GM12878 (cell line): ENCODE measurements around the gene HIRIP3. TPM values are rescaled to one million over a fixed set of nuclear protein-coding genes. Genes with fewer than 3 reads are reported as not detected.

Experiments used
- ASH2L ChIP-seq: fragments of 300-600, 200-600 bp; sonication (generic); IDR thresholded peaks from 2 replicates; pipeline ENCODE4 v1.6.1; 2017; ENCODE audit warnings: low read depth, mild to moderate bottlenecking, borderline replicate concordance
- CBX3 ChIP-seq: fragments of 200-600 bp; sonication (generic); IDR thresholded peaks from 2 replicates; pipeline ENCODE4 v1.6.1; 2016; ENCODE audit warnings: low read depth, borderline replicate concordance
- EGR1 ChIP-seq, 2 experiments: IDR thresholded peaks; 1 replicate in 1 of 2; 2 replicates in 1 of 2; pipeline ENCODE4 v1.6.1; 2011 to 2012; ENCODE audit warnings: low read depth in 2 of 2, low read length in 2 of 2, borderline replicate concordance in 1 of 2, mild to moderate bottlenecking in 1 of 2, moderate library complexity in 1 of 2
- EP300 ChIP-seq, 2 experiments: fragments of 150-350 bp in 1 of 2; IDR thresholded peaks; 2 replicates each; pipeline ENCODE4 v1.6.1; 2011 to 2012; ENCODE audit warnings: low read depth in 2 of 2, low read length in 2 of 2, borderline replicate concordance in 1 of 2, improper control_type of control experiment in 1 of 2, inconsistent platforms in 1 of 2; ENCODE audit not compliant: control insufficient read depth in 1 of 2
- EZH2 ChIP-seq: IDR thresholded peaks from 2 replicates; pipeline ENCODE4 v1.6.1; 2012; ENCODE audit warnings: low read depth, mild to moderate bottlenecking, control low read depth, inconsistent platforms, low read length, borderline replicate concordance; ENCODE audit not compliant: control insufficient read depth
- GATAD2B ChIP-seq: fragments of 450-650 bp; conservative IDR thresholded peaks from 2 replicates; pipeline ENCODE4 v1.6.1; 2017; ENCODE audit warnings: low read depth, mild to moderate bottlenecking, moderate library complexity
- MXI1 ChIP-seq: fragments of 150-350 bp; IDR thresholded peaks from 2 replicates; pipeline ENCODE4 v1.6.1; 2011; ENCODE audit warnings: low read depth, mild to moderate bottlenecking, inconsistent platforms, low read length, improper control_type of control experiment
- PAX8 ChIP-seq: fragments of 450-650 bp; IDR thresholded peaks from 2 replicates; pipeline ENCODE4 v1.6.1; 2017; ENCODE audit warnings: mild to moderate bottlenecking, moderate library complexity
- PML ChIP-seq: IDR thresholded peaks from 2 replicates; pipeline ENCODE4 v1.6.1; 2012; ENCODE audit warnings: low read length, inconsistent platforms
- RB1 ChIP-seq: fragments of 450-650 bp; formaldehyde crosslinking; IDR thresholded peaks from 2 replicates; pipeline ENCODE4 v1.6.1; 2017; ENCODE audit warnings: mild to moderate bottlenecking, borderline replicate concordance
- RFX5 ChIP-seq: IDR thresholded peaks from 2 replicates; pipeline ENCODE4 v1.6.1; 2011; ENCODE audit warnings: low read depth, low read length, improper control_type of control experiment
- STAT3 ChIP-seq: IDR thresholded peaks from 2 replicates; pipeline ENCODE4 v1.6.1; 2011; ENCODE audit warnings: low read depth, low read length, improper control_type of control experiment
- TAF1 ChIP-seq: IDR thresholded peaks from 2 replicates; pipeline ENCODE4 v1.6.1; 2011; ENCODE audit warnings: mild to moderate bottlenecking, low read depth, low read length, borderline replicate concordance
- polyA plus RNA-seq, 11 experiments: library from polyadenylated mRNA; depleted of rRNA in 4 of 11; unstranded in 6 of 11; stranded (reverse) in 5 of 11; fragments of >200 nt; fragmentation: Nextera tagmentation in 4 of 11; fragmentation: Illumina TruSeq in 1 of 11; extraction: Ambion mirVana in 4 of 11; extraction: Trizol in 1 of 11; gene quantifications; 1 replicate in 1 of 11; 2 replicates in 10 of 11; pipeline versions ENCODE4 v1.2.1 to v1.2.3, GENCODE V29; 2011 to 2016; ENCODE audit warnings: inconsistent platforms in 2 of 11, missing spikeins in 2 of 11, low read depth in 1 of 11
- total RNA-seq, 4 experiments: library from RNA; depleted of rRNA in 3 of 4; stranded (reverse); fragments of >200 nt in 3 of 4; fragmentation: Illumina TruSeq in 1 of 4; extraction: Trizol in 1 of 4; gene quantifications; 2 replicates each; pipeline versions ENCODE4 v1.2.1 to v1.2.3, GENCODE V29; 2013 to 2021
- TF ChIP-seq, protein P1 (sequence below): fragments of 450-650 bp; IDR thresholded peaks from 2 replicates; pipeline ENCODE4 v1.6.1; 2018; ENCODE audit warnings: mild to moderate bottlenecking, low read depth, moderate library complexity; ENCODE audit not compliant: partially characterized antibody
- TF ChIP-seq, protein P2 (sequence below): IDR thresholded peaks from 2 replicates; pipeline ENCODE4 v1.6.1; 2012; ENCODE audit warnings: low read depth, low read length, improper control_type of control experiment

HIRIP3 gene
- total and polyA plus RNA-seq, 10 of the 15 experiments (the other 5 are each of a cell fraction or from before 2014, with no cell fraction given) = 4.1 to 43.5 (median 23.9) TPM

DNA sequence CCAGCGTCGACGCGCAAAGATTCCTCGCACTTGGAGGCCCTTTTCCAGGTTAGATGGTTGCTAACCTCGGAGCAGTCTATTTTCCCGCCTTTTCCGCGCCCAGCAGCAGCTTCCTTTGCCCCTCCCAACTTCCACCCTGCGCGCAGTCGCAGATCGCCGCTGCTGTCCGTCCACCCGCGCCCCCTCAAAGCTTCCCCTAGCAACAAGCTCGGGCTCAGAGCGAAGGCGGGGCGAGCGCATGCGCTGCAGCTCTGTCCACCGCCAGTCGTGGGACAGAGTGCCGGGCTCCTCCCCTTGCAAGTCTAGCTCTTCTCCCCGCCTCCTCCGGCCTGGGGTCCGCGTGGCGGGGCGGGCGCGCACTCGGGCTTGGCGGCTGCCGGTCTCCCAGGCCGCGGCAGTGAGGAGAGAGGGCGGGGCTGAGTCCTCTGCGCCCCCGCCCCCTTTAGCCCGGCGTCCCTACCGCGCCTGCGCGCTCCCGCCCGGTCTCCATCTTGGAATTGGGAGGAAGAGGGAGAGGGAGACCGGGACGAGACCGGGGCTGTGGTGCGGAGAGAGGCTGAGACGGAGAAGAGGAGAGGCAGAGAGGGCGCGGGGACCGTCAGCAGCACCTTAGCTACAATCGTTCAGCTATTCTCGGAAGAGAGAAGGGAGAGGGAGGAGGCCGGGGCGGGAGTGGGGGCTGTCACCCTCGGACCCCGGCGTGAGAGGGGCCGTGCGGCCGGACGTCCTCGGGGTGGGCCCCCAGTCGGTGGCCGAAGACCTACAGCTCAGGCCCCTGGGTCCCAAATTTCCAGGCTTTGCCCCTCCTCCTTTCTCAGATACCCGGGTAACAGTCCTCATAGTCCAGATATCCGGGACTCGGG is 21.8 kb downstream of the HIRIP3 start, which contains the start of gene TAOK2 (continued):
- TF ChIP-seq PAX8 = no peak
- TF ChIP-seq RFX5 = peak; percentile 96
- no peak for TF ChIP-seq CBX3
- no peak for TF ChIP-seq STAT3
- 0 out of 2 replicates have a peak, but pooled peaks have one; percentile 24 for TF ChIP-seq TAF1
- TF ChIP-seq PML = peak; percentile 34; the same call in 1 of the 2 replicates
- TF ChIP-seq EZH2 = no peak
- TF ChIP-seq EP300 (IDR thresholded peaks at IDR 0.05; ENCODE audit: borderline replicate concordance in 1 of 2, control insufficient read depth in 1 of 2, low read depth in 2 of 2, low read length in 2 of 2) = no peak
- TF ChIP-seq GATAD2B = peak; percentile 58; the same call in 1 of the 2 replicates
- peak; percentile 49; the same call in 1 of the 2 replicates for TF ChIP-seq MXI1
- peak in 1 of 2 experiments; percentile 90; a peak in 2 of 3 replicates for TF ChIP-seq EGR1 (IDR thresholded peaks at IDR 0.05; ENCODE audit: borderline replicate concordance in 1 of 2, low read depth in 2 of 2, low read length in 2 of 2)
- TF ChIP-seq, protein P1, sequence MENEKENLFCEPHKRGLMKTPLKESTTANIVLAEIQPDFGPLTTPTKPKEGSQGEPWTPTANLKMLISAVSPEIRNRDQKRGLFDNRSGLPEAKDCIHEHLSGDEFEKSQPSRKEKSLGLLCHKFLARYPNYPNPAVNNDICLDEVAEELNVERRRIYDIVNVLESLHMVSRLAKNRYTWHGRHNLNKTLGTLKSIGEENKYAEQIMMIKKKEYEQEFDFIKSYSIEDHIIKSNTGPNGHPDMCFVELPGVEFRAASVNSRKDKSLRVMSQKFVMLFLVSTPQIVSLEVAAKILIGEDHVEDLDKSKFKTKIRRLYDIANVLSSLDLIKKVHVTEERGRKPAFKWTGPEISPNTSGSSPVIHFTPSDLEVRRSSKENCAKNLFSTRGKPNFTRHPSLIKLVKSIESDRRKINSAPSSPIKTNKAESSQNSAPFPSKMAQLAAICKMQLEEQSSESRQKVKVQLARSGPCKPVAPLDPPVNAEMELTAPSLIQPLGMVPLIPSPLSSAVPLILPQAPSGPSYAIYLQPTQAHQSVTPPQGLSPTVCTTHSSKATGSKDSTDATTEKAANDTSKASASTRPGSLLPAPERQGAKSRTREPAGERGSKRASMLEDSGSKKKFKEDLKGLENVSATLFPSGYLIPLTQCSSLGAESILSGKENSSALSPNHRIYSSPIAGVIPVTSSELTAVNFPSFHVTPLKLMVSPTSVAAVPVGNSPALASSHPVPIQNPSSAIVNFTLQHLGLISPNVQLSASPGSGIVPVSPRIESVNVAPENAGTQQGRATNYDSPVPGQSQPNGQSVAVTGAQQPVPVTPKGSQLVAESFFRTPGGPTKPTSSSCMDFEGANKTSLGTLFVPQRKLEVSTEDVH = peak; percentile 90
- peak; percentile 98; the same call in 1 of the 2 replicates for TF ChIP-seq RB1
- TF ChIP-seq, protein P2, sequence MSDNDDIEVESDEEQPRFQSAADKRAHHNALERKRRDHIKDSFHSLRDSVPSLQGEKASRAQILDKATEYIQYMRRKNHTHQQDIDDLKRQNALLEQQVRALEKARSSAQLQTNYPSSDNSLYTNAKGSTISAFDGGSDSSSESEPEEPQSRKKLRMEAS = peak; percentile 75
- no peak for TF ChIP-seq ASH2L
